ENCODE results near the gene PYGB.

Gene PYGB

GRCh38 chr20:25247956-25248785 lies at the start of gene PYGB:
TSS of gene PYGB (plus strand) at chr20:25248085. CDS start at chr20:25248179, 94 bp downstream.
- DNase-seq: peak; percentile 88

- no peak for DNase-seq
Observed at GRCh38 chr20:25198663-25199383, 49.1 kb upstream of the PYGB start.

GRCh38 chr20:25199473-25200260 lies 48.2 kb upstream of the PYGB start:
- DNase-seq: no peak

- DNase-seq: no peak
Observed at GRCh38 chr20:25203089-25203488, 44.8 kb upstream of the PYGB start.

- no peak for DNase-seq
Observed at GRCh38 chr20:25203871-25204320, 44.0 kb upstream of the PYGB start.

- DNase-seq: no peak
Observed at GRCh38 chr20:25204550-25205276, 43.2 kb upstream of the PYGB start.

GRCh38 chr20:25205277-25206062 lies 42.4 kb upstream of the PYGB start:
- no peak for DNase-seq

GRCh38 chr20:25206063-25206403 lies 41.9 kb upstream of the PYGB start:
- no peak for DNase-seq

GRCh38 chr20:25206548-25206947 lies 41.3 kb upstream of the PYGB start:
- DNase-seq: no peak

- DNase-seq: no peak
Observed at GRCh38 chr20:25207149-25207959, 40.5 kb upstream of the PYGB start.

- DNase-seq: no peak
Observed at GRCh38 chr20:25207960-25208534, 39.8 kb upstream of the PYGB start.

- no peak for DNase-seq
Observed at GRCh38 chr20:25209400-25209799, 38.5 kb upstream of the PYGB start.

- DNase-seq: no peak
Observed at GRCh38 chr20:25209911-25210310, 38.0 kb upstream of the PYGB start.

GRCh38 chr20:25211273-25211672 lies 36.6 kb upstream of the PYGB start:
- DNase-seq: no peak

GRCh38 chr20:25212242-25212641 lies 35.6 kb upstream of the PYGB start:
- DNase-seq: no peak

- DNase-seq: no peak
Observed at GRCh38 chr20:25213566-25214425, 34.1 kb upstream of the PYGB start.

- DNase-seq: no peak
Observed at GRCh38 chr20:25214426-25214790, 33.5 kb upstream of the PYGB start.

GRCh38 chr20:25214819-25215218 lies 33.1 kb upstream of the PYGB start:
- no peak for DNase-seq

GRCh38 chr20:25215521-25215920 lies 32.4 kb upstream of the PYGB start:
- DNase-seq: no peak

Measured in left hindlimb (tissue), 1 donor.